NCI-H82 (cell line): Measurements from ENCODE around the gene TMEM87B.
A peak's percentile ranks its signal among the peaks of the same experiment; 100 is the strongest.
"Not testable (repeated sequence)": the region's sequence is repeated elsewhere in the genome, so short reads cannot be mapped to it uniquely, and the experiment has no call there.

ENCODE experiments used
- DNase-seq: peaks from one replicate; lab custom pipeline; 2025; lab: John Stamatoyannopoulos, UW

The TMEM87B gene

GRCh38 chr2:112121682-112122254, 66.7 kb downstream of the TMEM87B start:
- peak; percentile 65 for DNase-seq

- no peak for DNase-seq
Observed at GRCh38 chr2:112129060-112129459, 74.0 kb downstream of the TMEM87B start.

- no peak for DNase-seq
Observed at GRCh38 chr2:112133344-112133743, 78.3 kb downstream of the TMEM87B start.

GRCh38 chr2:112134120-112134519, 79.1 kb downstream of the TMEM87B start:
- DNase-seq: no peak

GRCh38 chr2:112136096-112136495, 81.0 kb downstream of the TMEM87B start:
- DNase-seq: no peak

- no peak for DNase-seq
Observed at GRCh38 chr2:112137516-112138158, 82.6 kb downstream of the TMEM87B start.

GRCh38 chr2:112138159-112139032, 83.3 kb downstream of the TMEM87B start, which contains the start of gene FBLN7:
FBLN7 (plus strand) TSS chr2:112138385; CDS start chr2:112138656, 271 bp downstream.
- peak; percentile 36 for DNase-seq

GRCh38 chr2:112139033-112139614, 84.1 kb downstream of the TMEM87B start:
- DNase-seq: not testable (repeated sequence)

GRCh38 chr2:112139661-112140204, 84.7 kb downstream of the TMEM87B start:
- DNase-seq: not testable (repeated sequence)

GRCh38 chr2:112140205-112140802, 85.2 kb downstream of the TMEM87B start:
- no peak for DNase-seq

- DNase-seq: no peak
Observed at GRCh38 chr2:112140899-112141625, 86.0 kb downstream of the TMEM87B start.

- no peak for DNase-seq
Observed at GRCh38 chr2:112141626-112142007, 86.5 kb downstream of the TMEM87B start.

GRCh38 chr2:112142525-112143078, 87.5 kb downstream of the TMEM87B start:
- DNase-seq: no peak

- DNase-seq: no peak
Observed at GRCh38 chr2:112143150-112143549, 88.1 kb downstream of the TMEM87B start.

- DNase-seq: no peak
Observed at GRCh38 chr2:112144966-112145365, 89.9 kb downstream of the TMEM87B start.

GRCh38 chr2:112147382-112148168, 92.5 kb downstream of the TMEM87B start:
- no peak for DNase-seq

- no peak for DNase-seq
Observed at GRCh38 chr2:112148477-112148876, 93.4 kb downstream of the TMEM87B start.

- no peak for DNase-seq
Observed at GRCh38 chr2:112149194-112149593, 94.1 kb downstream of the TMEM87B start.

- peak; percentile 17 for DNase-seq
Observed at GRCh38 chr2:112149866-112150435, 94.9 kb downstream of the TMEM87B start.

GRCh38 chr2:112150447-112150846, 95.4 kb downstream of the TMEM87B start:
- no peak for DNase-seq
